Right lung (tissue), 5 donors: ENCODE data around the gene POFUT1. TPM values are rescaled to one million over a fixed set of nuclear protein-coding genes. Genes with fewer than 3 reads are reported as not detected.
"Not testable (repeated sequence)": the region's sequence is repeated elsewhere in the genome, so short reads cannot be mapped to it uniquely, and the experiment has no call there.

Source experiments
- DNase-seq, 2 donors: peaks; one replicate each; pipeline ENCODE4 v3.0.0-alpha.2; 2013
- polyA plus RNA-seq, 5 donors: library from polyadenylated mRNA; unstranded; fragments of 120-200 nt; gene quantifications; one replicate each; pipeline versions ENCODE4 v1.2.1 to v1.2.3, GENCODE V29; 2013; ENCODE audit warnings: inconsistent platforms in 1 of 5, low replicate concordance in 1 of 5; ENCODE audit not compliant: insufficient read length in 5 of 5, insufficient read depth in 1 of 5

The POFUT1 gene
- polyA plus RNA-seq, 5 donors: 32.9 to 38.2 (median 36.7) TPM

- no peak for DNase-seq
Measured at GRCh38 chr20:32186506-32186905, 21.2 kb upstream of the POFUT1 start.

- no peak for DNase-seq
Measured at GRCh38 chr20:32188376-32189122, 19.1 kb upstream of the POFUT1 start.

- no peak for DNase-seq
Measured at GRCh38 chr20:32189123-32189410, 18.6 kb upstream of the POFUT1 start.

- DNase-seq: no peak
Measured at GRCh38 chr20:32189691-32190615, 17.7 kb upstream of the POFUT1 start.

- no peak for DNase-seq
Measured at GRCh38 chr20:32190616-32191415, 16.9 kb upstream of the POFUT1 start.

GRCh38 chr20:32191422-32191821, 16.3 kb upstream of the POFUT1 start:
- DNase-seq: no peak

- no peak for DNase-seq
Measured at GRCh38 chr20:32191873-32192272, 15.8 kb upstream of the POFUT1 start.

GRCh38 chr20:32192698-32193097, 15.0 kb upstream of the POFUT1 start:
- no peak for DNase-seq

- not testable (repeated sequence) for DNase-seq
Measured at GRCh38 chr20:32193336-32193735, 14.3 kb upstream of the POFUT1 start.

GRCh38 chr20:32193996-32194395, 13.7 kb upstream of the POFUT1 start:
- DNase-seq: no peak

GRCh38 chr20:32195581-32195980, 12.1 kb upstream of the POFUT1 start:
- no peak for DNase-seq

- DNase-seq: not testable (repeated sequence)
Measured at GRCh38 chr20:32196613-32197012, 11.1 kb upstream of the POFUT1 start.

GRCh38 chr20:32197136-32197535, 10.5 kb upstream of the POFUT1 start:
- not testable (repeated sequence) for DNase-seq

- no peak for DNase-seq
Measured at GRCh38 chr20:32199006-32199405, 8.7 kb upstream of the POFUT1 start.

GRCh38 chr20:32201296-32201976, 6.2 kb upstream of the POFUT1 start:
- no peak for DNase-seq

- DNase-seq: no peak
Measured at GRCh38 chr20:32201977-32202363, 5.7 kb upstream of the POFUT1 start.

- DNase-seq: no peak
Measured at GRCh38 chr20:32203356-32204204, 4.1 kb upstream of the POFUT1 start.

- DNase-seq: no peak
Measured at GRCh38 chr20:32204205-32205109, 3.2 kb upstream of the POFUT1 start.

GRCh38 chr20:32205110-32205842, 2.4 kb upstream of the POFUT1 start:
- no peak for DNase-seq
